ENCODE data around the gene CDH2.

CDH2 gene

DNA sequence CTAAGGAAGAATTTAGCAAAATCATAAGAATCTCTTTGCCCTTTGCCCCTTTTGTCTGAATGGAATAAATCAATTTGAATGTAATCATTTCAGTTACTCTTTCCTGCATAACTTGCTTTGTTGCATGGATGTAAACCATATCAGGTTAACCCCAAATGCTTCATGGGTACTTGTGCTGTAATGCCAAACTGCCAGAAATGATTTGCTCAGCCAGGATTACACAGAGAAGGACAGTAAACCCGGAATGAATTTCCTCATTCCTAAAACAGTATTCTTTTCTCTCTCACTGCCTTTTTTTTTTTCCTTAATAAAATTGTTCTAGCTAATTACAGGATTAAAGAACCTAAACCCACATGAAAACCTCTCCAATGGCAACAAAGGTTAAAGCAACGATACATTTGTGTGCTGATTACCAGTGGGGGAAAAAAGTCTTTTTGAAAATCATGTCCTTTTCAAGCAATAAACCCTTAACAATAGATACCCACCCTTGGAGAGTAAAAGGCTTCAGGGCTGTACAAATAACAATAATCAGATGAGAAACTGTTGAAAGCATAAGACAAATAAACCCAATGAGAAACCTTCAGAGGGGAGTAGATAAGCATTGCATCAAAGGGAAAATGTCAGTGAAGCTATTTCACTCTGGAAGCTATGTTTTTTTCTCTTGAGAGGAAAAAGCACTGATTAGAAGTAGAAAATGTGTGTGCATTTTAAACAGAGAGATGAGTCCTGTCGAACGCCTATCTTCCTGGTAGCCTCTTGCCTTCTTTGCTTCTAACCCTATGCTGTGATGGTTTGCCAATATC is 275.3 kb downstream of the CDH2 start:
- peak; percentile 14 for DNase-seq
